Fibroblast of villous mesenchyme (primary cell): ENCODE measurements around the gene HSD17B14. TPM values are rescaled to one million over a fixed set of nuclear protein-coding genes. Genes with fewer than 3 reads are reported as not detected.

Experiments used
- DNase-seq: peaks from one replicate; pipeline ENCODE4 v3.0.0-alpha.2; 2010; ENCODE audit warnings: low read depth
- H3K4me3 ChIP-seq: 2 replicates; pipeline ENCODE4 v1.5.1; 2011; ENCODE audit warnings: low read depth, mild to moderate bottlenecking, low read length
- total RNA-seq: library from RNA; depleted of rRNA; stranded (reverse); fragments of >200 nt; gene quantifications from 2 replicates; pipeline ENCODE4 v1.2.3, GENCODE V29; 2012
- TF ChIP-seq, protein P1 (sequence below): IDR thresholded peaks from 2 replicates; pipeline ENCODE4 v1.5.1; 2012; ENCODE audit warnings: low read depth, mild to moderate bottlenecking, low read length; ENCODE audit not compliant: insufficient read depth

The HSD17B14 gene
- total RNA-seq, 1 donor = 13.8 TPM

DNA sequence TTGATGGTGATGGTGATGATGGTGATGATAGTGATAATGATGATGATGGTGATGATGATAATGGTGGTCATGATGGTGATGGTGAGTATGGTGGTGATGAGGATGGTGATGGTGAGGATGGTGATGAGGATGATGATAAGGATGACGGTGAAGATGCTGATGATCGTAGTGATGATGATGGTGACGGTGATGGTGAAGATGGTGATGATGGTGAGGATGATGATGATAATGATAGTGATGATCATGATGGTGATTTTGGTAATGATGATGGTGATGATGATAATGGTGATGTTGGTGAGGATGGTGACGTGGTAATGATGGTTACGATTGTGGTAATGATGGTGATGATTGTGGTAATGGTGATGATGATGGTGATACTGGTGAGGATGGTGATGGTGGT, 14.7 kb downstream of the HSD17B14 start:
- DNase-seq = no peak
- TF ChIP-seq, protein P1, sequence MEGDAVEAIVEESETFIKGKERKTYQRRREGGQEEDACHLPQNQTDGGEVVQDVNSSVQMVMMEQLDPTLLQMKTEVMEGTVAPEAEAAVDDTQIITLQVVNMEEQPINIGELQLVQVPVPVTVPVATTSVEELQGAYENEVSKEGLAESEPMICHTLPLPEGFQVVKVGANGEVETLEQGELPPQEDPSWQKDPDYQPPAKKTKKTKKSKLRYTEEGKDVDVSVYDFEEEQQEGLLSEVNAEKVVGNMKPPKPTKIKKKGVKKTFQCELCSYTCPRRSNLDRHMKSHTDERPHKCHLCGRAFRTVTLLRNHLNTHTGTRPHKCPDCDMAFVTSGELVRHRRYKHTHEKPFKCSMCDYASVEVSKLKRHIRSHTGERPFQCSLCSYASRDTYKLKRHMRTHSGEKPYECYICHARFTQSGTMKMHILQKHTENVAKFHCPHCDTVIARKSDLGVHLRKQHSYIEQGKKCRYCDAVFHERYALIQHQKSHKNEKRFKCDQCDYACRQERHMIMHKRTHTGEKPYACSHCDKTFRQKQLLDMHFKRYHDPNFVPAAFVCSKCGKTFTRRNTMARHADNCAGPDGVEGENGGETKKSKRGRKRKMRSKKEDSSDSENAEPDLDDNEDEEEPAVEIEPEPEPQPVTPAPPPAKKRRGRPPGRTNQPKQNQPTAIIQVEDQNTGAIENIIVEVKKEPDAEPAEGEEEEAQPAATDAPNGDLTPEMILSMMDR = no peak
- no peak overlapping the region for H3K4me3 ChIP-seq

DNA sequence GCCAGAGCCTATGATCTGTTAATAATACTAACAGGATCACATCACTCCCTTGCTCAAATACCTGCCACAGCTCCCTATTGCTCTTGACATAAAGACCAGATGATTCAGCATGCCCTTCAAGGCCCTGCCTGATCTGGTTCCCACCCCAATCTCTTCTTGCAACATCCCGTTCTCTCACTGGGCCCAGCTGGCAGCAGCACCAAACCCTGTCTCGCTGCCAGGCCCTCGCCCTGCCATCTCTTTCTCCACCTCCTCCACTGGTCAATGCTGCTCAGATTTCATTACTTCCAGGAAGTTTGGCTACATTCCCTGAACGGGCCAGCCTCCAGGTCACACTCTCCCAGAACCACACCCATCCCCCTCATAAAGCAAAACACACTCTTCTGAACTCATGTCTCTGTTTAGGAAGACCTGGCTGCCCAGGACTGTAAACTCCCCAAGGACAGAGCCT, 16.9 kb downstream of the HSD17B14 start:
- no peak overlapping the region for H3K4me3 ChIP-seq
- peak; percentile 90 for DNase-seq
- TF ChIP-seq, protein P1 = no peak

DNA sequence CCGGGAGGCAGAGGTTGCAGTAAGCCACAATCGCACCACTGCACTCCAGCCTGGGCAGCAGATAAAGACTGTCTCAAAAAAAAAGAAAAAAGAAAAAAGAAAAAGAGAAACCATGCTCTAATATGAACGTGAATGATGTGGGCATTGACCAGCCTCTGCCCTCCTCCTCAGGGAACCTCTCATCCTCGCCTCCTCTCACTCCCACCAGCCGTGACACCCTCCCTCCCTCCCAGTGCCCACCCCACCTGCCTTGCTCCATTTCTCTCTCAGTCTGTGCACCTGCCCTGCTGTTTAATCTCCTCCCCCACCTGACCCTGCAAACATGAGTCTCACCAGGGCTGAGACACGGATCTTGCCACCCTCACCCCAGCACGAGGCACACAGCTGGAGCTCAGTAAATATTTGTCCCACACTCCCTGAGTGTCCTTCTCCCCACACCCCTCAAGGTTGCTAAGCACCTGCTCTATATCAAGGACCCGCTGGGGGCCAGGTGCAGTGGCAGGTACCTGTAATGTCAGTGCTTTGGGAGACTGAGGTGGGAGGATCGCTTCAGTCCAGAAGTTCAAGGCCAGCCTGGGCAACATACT, 18.0 kb downstream of the HSD17B14 start:
- TF ChIP-seq, protein P1 = no peak
- no peak for DNase-seq
- H3K4me3 ChIP-seq = no peak overlapping the region

DNA sequence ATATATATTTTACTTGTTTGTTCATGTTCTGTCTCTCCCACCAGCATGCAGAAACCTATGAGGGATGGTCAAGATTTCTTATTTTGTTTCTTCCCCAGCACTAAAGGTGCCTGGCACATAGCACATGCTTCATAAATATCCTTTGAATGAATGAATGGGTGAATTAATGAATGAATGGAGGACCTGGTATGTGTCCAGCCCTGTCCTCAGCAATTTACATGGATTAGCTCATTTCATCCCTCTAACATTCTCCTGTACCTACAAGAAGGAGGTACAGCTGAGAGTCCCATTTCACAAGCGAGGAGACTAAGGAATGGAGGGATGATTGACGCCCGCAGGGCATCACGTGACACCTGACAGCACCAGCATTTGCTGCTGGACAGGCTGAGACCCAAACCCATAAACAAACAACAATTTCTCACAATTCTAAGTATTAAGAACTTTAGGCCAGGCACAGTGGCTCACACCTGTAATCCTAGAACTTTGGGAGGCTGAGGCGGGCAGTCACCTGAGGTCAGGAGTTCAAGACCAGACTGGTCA, 18.6 kb downstream of the HSD17B14 start:
- TF ChIP-seq, protein P1 = no peak
- no peak for DNase-seq
- H3K4me3 ChIP-seq = no peak overlapping the region

DNA sequence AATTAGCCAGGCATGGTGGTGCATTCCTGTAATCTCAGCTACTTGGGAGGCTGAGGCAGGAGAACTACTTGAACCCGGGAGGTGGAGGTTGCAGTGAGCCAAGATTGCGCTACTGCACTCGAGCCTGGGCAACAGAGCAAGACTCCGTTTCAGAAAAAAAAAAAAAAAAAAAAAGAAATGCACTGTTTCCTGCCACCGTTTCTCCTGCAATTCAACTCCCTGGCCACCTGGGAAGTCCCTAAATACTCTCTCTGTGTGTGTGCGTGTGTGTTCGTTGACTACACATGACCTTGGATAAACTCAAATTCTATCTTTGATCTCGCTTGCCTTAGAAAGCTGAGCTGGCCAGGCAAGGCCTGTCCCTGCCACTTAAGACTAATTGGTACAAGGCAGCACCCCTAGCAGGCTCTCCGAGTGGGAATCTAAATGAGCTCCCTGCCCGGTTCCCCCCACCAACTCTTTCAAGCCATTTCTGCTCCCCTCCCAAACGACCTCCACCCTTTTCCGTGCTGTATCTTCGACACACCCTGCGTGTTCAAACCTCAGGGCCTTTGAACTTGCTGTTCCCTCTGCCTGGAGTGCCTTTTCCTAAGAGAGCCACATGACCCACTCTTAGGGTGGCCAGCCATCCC, 20.3 kb downstream of the HSD17B14 start:
- TF ChIP-seq, protein P1 = no peak
- DNase-seq = no peak
- no peak overlapping the region for H3K4me3 ChIP-seq

DNA sequence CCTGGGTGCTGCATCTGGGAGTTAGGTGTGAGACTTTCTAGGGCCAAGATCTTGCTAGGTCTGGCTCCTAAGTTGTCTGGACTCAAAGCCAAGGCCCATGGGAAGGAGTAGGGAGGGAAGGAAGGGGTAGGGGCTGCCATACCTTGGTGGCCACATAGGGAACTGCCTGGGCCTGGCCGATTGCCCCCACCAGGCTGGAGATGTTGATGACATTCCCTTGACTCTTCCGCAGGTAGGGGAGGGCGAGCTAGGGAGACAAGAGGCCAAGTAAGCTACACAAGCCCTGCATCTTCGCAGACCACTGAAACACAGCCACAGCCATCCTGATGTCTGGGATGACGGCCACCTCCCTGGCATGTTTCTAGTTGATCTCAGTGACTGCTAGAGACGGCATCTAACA, 21.4 kb downstream of the HSD17B14 start:
- TF ChIP-seq, protein P1 = no peak
- H3K4me3 ChIP-seq = no peak overlapping the region
- DNase-seq = no peak
